ENCODE data around the gene PGLYRP3.

DNA sequence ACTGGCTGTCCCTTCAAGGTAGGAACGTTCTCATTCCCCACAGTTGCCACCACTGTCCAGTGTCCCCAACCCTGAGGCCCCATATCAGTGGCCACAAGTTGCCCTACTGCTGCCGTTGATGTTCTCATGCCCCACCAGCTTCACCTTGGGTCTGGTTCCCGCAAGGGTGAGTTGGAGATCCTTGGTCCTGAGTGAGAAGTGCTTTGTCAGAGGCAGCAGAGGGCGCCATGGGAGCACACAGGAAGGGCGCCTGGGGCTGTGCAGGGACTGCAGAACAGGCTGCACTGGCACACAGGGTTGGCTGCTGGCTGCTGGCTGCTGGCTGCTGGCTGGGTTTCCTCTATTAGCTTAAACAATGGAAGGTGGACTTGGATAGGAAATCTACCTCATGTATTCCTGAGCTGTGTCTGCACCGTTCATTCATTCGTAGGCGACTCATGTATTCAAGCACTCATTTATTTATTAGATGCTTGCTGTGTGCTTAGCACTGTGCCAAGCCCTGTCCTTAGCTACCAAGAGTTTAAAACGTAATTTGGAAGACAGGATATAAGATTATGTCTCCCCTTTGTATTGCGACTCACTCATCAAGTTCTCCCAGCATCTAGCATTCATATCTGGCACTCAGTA, 42.8 kb upstream of the PGLYRP3 start:
- no peak for TF ChIP-seq GATA2 (IDR thresholded peaks at IDR 0.05; ENCODE audit: low read depth, low read length)
- TF ChIP-seq GATA3 (IDR thresholded peaks at IDR 0.05; ENCODE audit: low read depth, low read length): no peak

Measured in SH-SY5Y (cell line).